ENCODE data around the gene BSG. TPM values are rescaled to one million over a fixed set of nuclear protein-coding genes. Genes with fewer than 3 reads are reported as not detected.

The BSG gene
- total RNA-seq, 1 donor from 2014 or later, result 353 TPM

GRCh38 chr19:613732-614567 is 41.6 kb downstream of the BSG start:
- H3K36me3 Mint-ChIP-seq (ENCODE audit: low read depth, unreplicated experiment), result peaks cover 13% of the 10 kb centered on the region
- peak overlapping the region; percentile 66 for H3K4me3 Mint-ChIP-seq (ENCODE audit: unreplicated experiment)
- peaks cover 13% of the 10 kb centered on the region for H3K27me3 Mint-ChIP-seq (ENCODE audit: unreplicated experiment)
- H3K9me3 Mint-ChIP-seq (ENCODE audit: unreplicated experiment), result no peaks in the 10 kb centered on the region
- H3K4me1 Mint-ChIP-seq (ENCODE audit: unreplicated experiment), result peaks cover 2% of the 10 kb centered on the region
- no peak overlapping the region for H3K27ac Mint-ChIP-seq (ENCODE audit: unreplicated experiment)
- no peak for DNase-seq (ENCODE audit: low spot score)
- no peak for TF ChIP-seq CTCF (IDR thresholded peaks at IDR 0.05; ENCODE audit: unreplicated experiment)

GRCh38 chr19:615619-616018 is 43.2 kb downstream of the BSG start:
- Mint-ChIP-seq H3K36me3 (ENCODE audit: low read depth, unreplicated experiment) (peaks cover 13% of the 10 kb centered on the region), H3K4me1 (ENCODE audit: unreplicated experiment) (peaks cover 2% of the 10 kb centered on the region), H3K9me3 (ENCODE audit: unreplicated experiment) (no peaks in the 10 kb centered on the region), H3K4me3 (ENCODE audit: unreplicated experiment) (peak overlapping the region; percentile 84), H3K27ac (ENCODE audit: unreplicated experiment) (peak overlapping the region; percentile 61), H3K27me3 (ENCODE audit: unreplicated experiment) (peaks cover 13% of the 10 kb centered on the region)
- no peak for TF ChIP-seq CTCF (IDR thresholded peaks at IDR 0.05; ENCODE audit: unreplicated experiment)
- no peak for DNase-seq (ENCODE audit: low spot score)

- Mint-ChIP-seq H3K4me1 (ENCODE audit: unreplicated experiment) (peaks cover 2% of the 10 kb centered on the region), H3K4me3 (ENCODE audit: unreplicated experiment) (no peak overlapping the region), H3K27ac (ENCODE audit: unreplicated experiment) (no peak overlapping the region), H3K27me3 (ENCODE audit: unreplicated experiment) (peaks cover 12% of the 10 kb centered on the region), H3K36me3 (ENCODE audit: low read depth, unreplicated experiment) (peaks cover 13% of the 10 kb centered on the region), H3K9me3 (ENCODE audit: unreplicated experiment) (no peaks in the 10 kb centered on the region)
- no peak for TF ChIP-seq CTCF (IDR thresholded peaks at IDR 0.05; ENCODE audit: unreplicated experiment)
- no peak for DNase-seq (ENCODE audit: low spot score)
These were observed 43.8 kb downstream of the BSG start for GRCh38 chr19:616062-616700.

GRCh38 chr19:616747-617526 is 44.5 kb downstream of the BSG start:
- no peak for TF ChIP-seq CTCF (IDR thresholded peaks at IDR 0.05; ENCODE audit: unreplicated experiment)
- H3K4me3 Mint-ChIP-seq (ENCODE audit: unreplicated experiment), result no peak overlapping the region
- H3K36me3 Mint-ChIP-seq (ENCODE audit: low read depth, unreplicated experiment), result peaks cover 13% of the 10 kb centered on the region
- no peaks in the 10 kb centered on the region for H3K9me3 Mint-ChIP-seq (ENCODE audit: unreplicated experiment)
- peaks cover 13% of the 10 kb centered on the region for H3K27me3 Mint-ChIP-seq (ENCODE audit: unreplicated experiment)
- no peak overlapping the region for H3K27ac Mint-ChIP-seq (ENCODE audit: unreplicated experiment)
- H3K4me1 Mint-ChIP-seq (ENCODE audit: unreplicated experiment), result peaks cover 2% of the 10 kb centered on the region
- no peak for DNase-seq (ENCODE audit: low spot score)
